Neutrophil (primary cell): ENCODE data around the gene PRKN.

ENCODE experiments used
- H3K27ac ChIP-seq: fragments of 200-600 bp; sonication (generic); 2 replicates; pipeline ENCODE4 v1.5.1; 2016; ENCODE audit warnings: mild to moderate bottlenecking, moderate library complexity
- H3K27me3 ChIP-seq: fragments of 200-600 bp; sonication (generic); 2 replicates; pipeline ENCODE4 v1.6.0; 2016; ENCODE audit warnings: mild to moderate bottlenecking
- H3K36me3 ChIP-seq: fragments of 200-600 bp; sonication (generic); 2 replicates; pipeline ENCODE4 v1.5.1; 2017
- H3K4me1 ChIP-seq, 2 experiments: fragments of 200-600 bp in 1 of 2; sonication (generic) in 1 of 2; 1 replicate in 1 of 2; 2 replicates in 1 of 2; pipeline versions ENCODE4 v1.5.1 to v1.6.1; 2013 to 2016; ENCODE audit warnings: low read depth in 1 of 2, low read length in 1 of 2, mild to moderate bottlenecking in 1 of 2, moderate library complexity in 1 of 2; ENCODE audit not compliant: control insufficient read depth in 1 of 2, insufficient read depth in 1 of 2
- H3K4me3 ChIP-seq, 2 experiments: fragments of 200-600 bp in 1 of 2; sonication (generic) in 1 of 2; 1 replicate in 1 of 2; 2 replicates in 1 of 2; pipeline ENCODE4 v1.5.1; 2013 to 2016; ENCODE audit warnings: low read depth in 1 of 2, low read length in 1 of 2, mild to moderate bottlenecking in 1 of 2, moderate library complexity in 1 of 2
- H3K9me3 ChIP-seq: fragments of 200-600 bp; sonication (generic); 2 replicates; pipeline ENCODE4 v1.5.1; 2016
- CTCF ChIP-seq: fragments of 200-600 bp; sonication (generic); IDR thresholded peaks from 2 replicates; pipeline ENCODE4 v1.5.1; 2016; ENCODE audit warnings: antibody characterized with exemption

The PRKN gene

GRCh38 chr6:162488444-162488843 lies 239.1 kb downstream of the PRKN start:
- Histone ChIP-seq H3K4me1 (no peaks in the 10 kb centered on the region), H3K27ac (no peak overlapping the region), H3K9me3 (no peaks in the 10 kb centered on the region), H3K36me3 (no peaks in the 10 kb centered on the region), H3K4me3 (no peak overlapping the region), H3K27me3 (no peaks in the 10 kb centered on the region)
- TF ChIP-seq CTCF: no peak

GRCh38 chr6:162485464-162485863 lies 242.1 kb downstream of the PRKN start:
- H3K27me3 ChIP-seq: no peaks in the 10 kb centered on the region
- no peak for TF ChIP-seq CTCF
- no peaks in the 10 kb centered on the region for H3K4me1 ChIP-seq
- H3K4me3 ChIP-seq: no peak overlapping the region
- no peaks in the 10 kb centered on the region for H3K9me3 ChIP-seq
- no peak overlapping the region for H3K27ac ChIP-seq
- no peaks in the 10 kb centered on the region for H3K36me3 ChIP-seq

- Histone ChIP-seq H3K4me3 (no peak overlapping the region), H3K9me3 (no peaks in the 10 kb centered on the region), H3K27ac (no peak overlapping the region), H3K36me3 (no peaks in the 10 kb centered on the region), H3K27me3 (no peaks in the 10 kb centered on the region), H3K4me1 (no peaks in the 10 kb centered on the region)
- no peak for TF ChIP-seq CTCF
Measured at GRCh38 chr6:162481938-162482337, 245.6 kb downstream of the PRKN start.

- Histone ChIP-seq H3K27me3 (no peaks in the 10 kb centered on the region), H3K4me1 (no peaks in the 10 kb centered on the region), H3K27ac (no peak overlapping the region), H3K36me3 (no peaks in the 10 kb centered on the region), H3K9me3 (no peaks in the 10 kb centered on the region), H3K4me3 (no peak overlapping the region)
- TF ChIP-seq CTCF: no peak
Measured at GRCh38 chr6:162481320-162481719, 246.2 kb downstream of the PRKN start.

GRCh38 chr6:162478192-162478671 lies 249.3 kb downstream of the PRKN start:
- Histone ChIP-seq H3K27ac (no peak overlapping the region), H3K27me3 (no peaks in the 10 kb centered on the region), H3K36me3 (no peaks in the 10 kb centered on the region), H3K4me1 (no peaks in the 10 kb centered on the region), H3K9me3 (no peaks in the 10 kb centered on the region), H3K4me3 (no peak overlapping the region)
- no peak for TF ChIP-seq CTCF

GRCh38 chr6:162474722-162475121 lies 252.8 kb downstream of the PRKN start:
- H3K9me3 ChIP-seq: no peaks in the 10 kb centered on the region
- H3K27me3 ChIP-seq: no peaks in the 10 kb centered on the region
- H3K36me3 ChIP-seq: no peaks in the 10 kb centered on the region
- no peak overlapping the region for H3K4me3 ChIP-seq
- H3K4me1 ChIP-seq: no peaks in the 10 kb centered on the region
- no peak for TF ChIP-seq CTCF
- H3K27ac ChIP-seq: no peak overlapping the region
